Tibial nerve (tissue), 4 donors: Measurements from ENCODE around the gene CHIC2. TPM values are rescaled to one million over a fixed set of nuclear protein-coding genes. Genes with fewer than 3 reads are reported as not detected.

ENCODE experiments used
- DNase-seq, 2 donors: peaks; one replicate each; pipeline ENCODE4 v3.0.0-alpha.2; 2019; ENCODE audit warnings: low spot score in 2 of 2
- H3K27ac ChIP-seq, 4 donors: fragments of 200-600 bp; sonication (generic) in 3 of 4; one replicate each; pipeline ENCODE4 v1.5.1; 2017 to 2019; ENCODE audit warnings: mild to moderate bottlenecking in 1 of 4
- H3K27me3 ChIP-seq, 2 donors: fragments of 200-600 bp; sonication (generic) in 1 of 2; one replicate each; pipeline versions ENCODE4 v1.5.1 to v1.6.0; 2017 to 2019
- H3K36me3 ChIP-seq, 3 donors: fragments of 200-600 bp; sonication (generic); one replicate each; pipeline ENCODE4 v1.5.1; 2018 to 2019
- H3K4me1 ChIP-seq, 4 donors: fragments of 200-600 bp; sonication (generic) in 3 of 4; one replicate each; pipeline ENCODE4 v1.5.1; 2017 to 2019
- H3K4me3 ChIP-seq, 4 donors: fragments of 200-600 bp; sonication (generic) in 3 of 4; one replicate each; pipeline ENCODE4 v1.5.1; 2017 to 2019; ENCODE audit warnings: mild to moderate bottlenecking in 1 of 4, moderate library complexity in 1 of 4
- H3K9me3 ChIP-seq, 4 donors: fragments of 200-600 bp; sonication (generic) in 3 of 4; one replicate each; pipeline ENCODE4 v1.5.1; 2017 to 2019
- CTCF ChIP-seq, 5 experiments: fragments of 200-600 bp in 3 of 5; fragments of 450-650 bp in 2 of 5; sonication (generic) in 3 of 5; IDR thresholded peaks; one replicate each; pipeline ENCODE4 v1.5.1; 2016 to 2019; ENCODE audit warnings: antibody characterized with exemption in 5 of 5, mild to moderate bottlenecking in 3 of 5, moderate library complexity in 2 of 5
- EP300 ChIP-seq, 2 donors: sonication (generic); formaldehyde crosslinking; IDR thresholded peaks; one replicate each; pipeline ENCODE4 v1.6.1; 2017; ENCODE audit warnings: antibody characterized with exemption in 2 of 2, mild to moderate bottlenecking in 1 of 2
- POLR2A ChIP-seq, 2 donors: fragments of 450-650 bp; IDR thresholded peaks; one replicate each; pipeline ENCODE4 v1.6.1; 2017; ENCODE audit warnings: antibody characterized with exemption in 2 of 2, mild to moderate bottlenecking in 2 of 2, moderate library complexity in 2 of 2
- whole genome bisulfite sequencing, 2 donors: methylation state at CpG; one replicate each; pipeline ENCODE4 v1.1.5; 2018; 5-methylcytosine and 5-hydroxymethylcytosine counted together
- total RNA-seq, 4 donors: library from RNA; depleted of rRNA; stranded (reverse); fragments of >200 nt; gene quantifications; one replicate each; pipeline ENCODE4 v1.1.0, GENCODE V29; 2016

CHIC2 gene
- total RNA-seq, 4 donors from 2014 or later = 51.1 to 84.6 (median 60.6) TPM

GRCh38 chr4:54097152-54097551, 32.7 kb upstream of the CHIC2 start:
- H3K27me3 ChIP-seq = peaks cover 0 to 100% of the 10 kb centered on the region in 2 donors
- H3K4me3 ChIP-seq = no peak overlapping the region
- no peak for DNase-seq
- no peak overlapping the region for H3K27ac ChIP-seq
- no peaks in the 10 kb centered on the region for H3K36me3 ChIP-seq
- TF ChIP-seq CTCF (IDR thresholded peaks at IDR 0.05) (no peak), POLR2A (IDR thresholded peaks at IDR 0.05) (no peak), EP300 (IDR thresholded peaks at IDR 0.05) (no peak)
- H3K4me1 ChIP-seq = peaks cover 0 to 54% (median 27%) of the 10 kb centered on the region in 4 donors
- 45 to 47% methylated on average over 6 of the region's 6 CpGs for WGBS, 2 donors
- no peaks in the 10 kb centered on the region for H3K9me3 ChIP-seq

GRCh38 chr4:54096295-54096962, 32.0 kb upstream of the CHIC2 start:
- Histone ChIP-seq H3K4me1 (peaks cover 0 to 56% (median 30%) of the 10 kb centered on the region in 4 donors), H3K27ac (no peak overlapping the region), H3K4me3 (no peak overlapping the region), H3K9me3 (no peaks in the 10 kb centered on the region), H3K27me3 (peaks cover 0 to 96% of the 10 kb centered on the region in 2 donors), H3K36me3 (no peaks in the 10 kb centered on the region)
- WGBS, 2 donors = 31% methylated on average over 13 of the region's 13 CpGs
- TF ChIP-seq CTCF (IDR thresholded peaks at IDR 0.05) (no peak), EP300 (IDR thresholded peaks at IDR 0.05) (no peak), POLR2A (IDR thresholded peaks at IDR 0.05) (no peak)
- DNase-seq = no peak

- Histone ChIP-seq H3K9me3 (no peaks in the 10 kb centered on the region), H3K4me3 (no peak overlapping the region), H3K27ac (no peak overlapping the region), H3K27me3 (peaks cover 0 to 88% of the 10 kb centered on the region in 2 donors), H3K36me3 (no peaks in the 10 kb centered on the region), H3K4me1 (peaks cover 0 to 51% (median 23%) of the 10 kb centered on the region in 4 donors)
- DNase-seq = no peak
- no peak for TF ChIP-seq POLR2A (IDR thresholded peaks at IDR 0.05)
- no peak for TF ChIP-seq CTCF (IDR thresholded peaks at IDR 0.05)
- TF ChIP-seq EP300 (IDR thresholded peaks at IDR 0.05) = no peak
- 27 to 29% methylated on average over 19 of the region's 19 CpGs for WGBS, 2 donors
These were observed 30.9 kb upstream of the CHIC2 start for GRCh38 chr4:54095110-54095825.

GRCh38 chr4:54094451-54094850, 30.0 kb upstream of the CHIC2 start:
- Histone ChIP-seq H3K27me3 (peaks cover 0 to 79% of the 10 kb centered on the region in 2 donors), H3K27ac (no peak overlapping the region), H3K9me3 (no peaks in the 10 kb centered on the region), H3K36me3 (no peaks in the 10 kb centered on the region), H3K4me3 (no peak overlapping the region), H3K4me1 (peaks cover 0 to 43% (median 15%) of the 10 kb centered on the region in 4 donors)
- 52 to 55% methylated on average over 6 of the region's 6 CpGs for WGBS, 2 donors
- DNase-seq = no peak
- TF ChIP-seq POLR2A (IDR thresholded peaks at IDR 0.05) (no peak), EP300 (IDR thresholded peaks at IDR 0.05) (no peak), CTCF (IDR thresholded peaks at IDR 0.05) (no peak)
